HEK293T (cell line): ENCODE data around the gene RPUSD3.
"Not testable (repeated sequence)": the region's sequence is repeated elsewhere in the genome, so short reads cannot be mapped to it uniquely, and the experiment has no call there.

Experiments
- CTCF ChIA-PET: fragments of 350-600 bp; formaldehyde crosslinking; extraction: SDS; loops from one replicate; lab custom pipeline; 2021; ENCODE audit warnings: antibody characterized with exemption, inconsistent platforms; lab: Yijun Ruan, JAX
- POLR2A ChIA-PET: fragments of 350-600 bp; formaldehyde crosslinking; extraction: SDS; loops from one replicate; lab custom pipeline; 2020; ENCODE audit warnings: antibody characterized with exemption, inconsistent platforms; lab: Yijun Ruan, JAX
- DNase-seq: peaks from one replicate; pipeline ENCODE4 v3.0.0; 2012; ENCODE audit warnings: mixed read lengths; ENCODE audit errors: extremely low spot score
- ARNT ChIP-seq: fragments of 450-650 bp; IDR thresholded peaks from 2 replicates; pipeline ENCODE4 v1.6.1; 2017; ENCODE audit warnings: mild to moderate bottlenecking
- BHLHE40 ChIP-seq: fragments of 450-650 bp; IDR thresholded peaks from 2 replicates; pipeline ENCODE4 v1.6.1; 2016; ENCODE audit warnings: mild to moderate bottlenecking, moderate library complexity, borderline replicate concordance
- CTBP1 ChIP-seq: fragments of 450-650 bp; IDR thresholded peaks from 2 replicates; pipeline ENCODE4 v1.6.1; 2016; ENCODE audit warnings: borderline replicate concordance
- ELF4 ChIP-seq: fragments of 450-650 bp; IDR thresholded peaks from 2 replicates; pipeline ENCODE4 v1.6.1; 2017; ENCODE audit warnings: antibody characterized with exemption
- FOXA1 ChIP-seq: fragments of 450-650 bp; IDR thresholded peaks from 2 replicates; pipeline ENCODE4 v1.6.1; 2016; ENCODE audit warnings: mild to moderate bottlenecking
- FOXK2 ChIP-seq: fragments of 450-650 bp; IDR thresholded peaks from 2 replicates; pipeline ENCODE4 v1.6.1; 2016; ENCODE audit warnings: mild to moderate bottlenecking
- FOXM1 ChIP-seq: fragments of 450-650 bp; IDR thresholded peaks from 2 replicates; pipeline ENCODE4 v1.6.1; 2017; ENCODE audit warnings: mild to moderate bottlenecking, borderline replicate concordance
- HDGF ChIP-seq: fragments of 450-650 bp; IDR thresholded peaks from 2 replicates; pipeline ENCODE4 v1.6.1; 2017; ENCODE audit warnings: antibody characterized with exemption, borderline replicate concordance
- L3MBTL2 ChIP-seq: fragments of 450-650 bp; conservative IDR thresholded peaks from 2 replicates; pipeline ENCODE4 v1.6.1; 2016; ENCODE audit warnings: mild to moderate bottlenecking
- LEF1 ChIP-seq: fragments of 450-650 bp; IDR thresholded peaks from 2 replicates; pipeline ENCODE4 v1.6.1; 2017; ENCODE audit warnings: mild to moderate bottlenecking, borderline replicate concordance
- NFRKB ChIP-seq: fragments of 450-650 bp; IDR thresholded peaks from 2 replicates; pipeline ENCODE4 v1.6.1; 2016; ENCODE audit warnings: mild to moderate bottlenecking, moderate library complexity
- SP1 ChIP-seq: fragments of 450-650 bp; IDR thresholded peaks from 2 replicates; pipeline ENCODE4 v1.6.1; 2017
- SUZ12 ChIP-seq: fragments of 450-650 bp; IDR thresholded peaks from 2 replicates; pipeline ENCODE4 v1.6.1; 2016; ENCODE audit warnings: mild to moderate bottlenecking
- TARDBP ChIP-seq: fragments of 450-650 bp; IDR thresholded peaks from 2 replicates; pipeline ENCODE4 v1.6.1; 2016
- ZNF384 ChIP-seq: fragments of 450-650 bp; IDR thresholded peaks from 2 replicates; pipeline ENCODE4 v1.6.1; 2016
- TF ChIP-seq, protein P1 (sequence below): fragments of 450-650 bp; IDR thresholded peaks from 2 replicates; pipeline ENCODE4 v1.6.1; 2016

Gene RPUSD3

DNA sequence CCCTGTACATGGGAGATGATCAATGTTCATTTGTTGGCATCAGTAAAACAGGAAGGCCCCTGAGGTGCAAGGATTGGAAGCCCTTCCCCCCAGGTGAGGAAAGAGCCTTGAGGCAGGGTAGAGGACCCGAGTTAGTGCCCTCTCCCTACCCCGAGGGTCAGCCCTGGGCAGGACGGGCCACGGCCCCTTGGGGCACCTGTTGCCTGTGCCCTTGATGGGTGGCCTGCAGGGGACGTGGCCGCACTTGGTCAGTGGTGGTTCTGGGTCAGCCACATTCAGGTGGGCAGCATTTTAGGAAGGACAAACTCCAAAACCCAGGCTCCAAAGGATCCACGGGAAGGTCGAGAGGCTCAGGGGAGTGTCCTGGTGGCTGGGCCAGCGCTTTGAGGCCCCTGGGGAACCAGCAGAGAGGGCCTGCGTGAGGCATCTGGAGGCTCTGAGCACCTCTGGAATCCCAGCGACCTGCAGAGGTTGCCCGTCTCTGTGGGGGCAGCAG is 15.8 kb upstream of the RPUSD3 start:
- TF ChIP-seq ARNT = no peak
- TF ChIP-seq L3MBTL2 = no peak
- TF ChIP-seq, protein P1, sequence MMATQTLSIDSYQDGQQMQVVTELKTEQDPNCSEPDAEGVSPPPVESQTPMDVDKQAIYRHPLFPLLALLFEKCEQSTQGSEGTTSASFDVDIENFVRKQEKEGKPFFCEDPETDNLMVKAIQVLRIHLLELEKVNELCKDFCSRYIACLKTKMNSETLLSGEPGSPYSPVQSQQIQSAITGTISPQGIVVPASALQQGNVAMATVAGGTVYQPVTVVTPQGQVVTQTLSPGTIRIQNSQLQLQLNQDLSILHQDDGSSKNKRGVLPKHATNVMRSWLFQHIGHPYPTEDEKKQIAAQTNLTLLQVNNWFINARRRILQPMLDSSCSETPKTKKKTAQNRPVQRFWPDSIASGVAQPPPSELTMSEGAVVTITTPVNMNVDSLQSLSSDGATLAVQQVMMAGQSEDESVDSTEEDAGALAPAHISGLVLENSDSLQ = no peak
- TF ChIP-seq HDGF = no peak
- TF ChIP-seq SP1 = no peak
- TF ChIP-seq ELF4 = no peak
- TF ChIP-seq LEF1 = no peak
- no peak for TF ChIP-seq ZNF384
- no peak for TF ChIP-seq NFRKB
- TF ChIP-seq TARDBP = no peak
- no peak for TF ChIP-seq BHLHE40
- no peak for TF ChIP-seq FOXK2
- TF ChIP-seq SUZ12 = no peak
- no peak for TF ChIP-seq FOXM1
- no peak for TF ChIP-seq FOXA1
- no peak for TF ChIP-seq CTBP1
- POLR2A ChIA-PET = no interaction called here
- no peak for DNase-seq
- CTCF ChIA-PET = no interaction called here

DNA sequence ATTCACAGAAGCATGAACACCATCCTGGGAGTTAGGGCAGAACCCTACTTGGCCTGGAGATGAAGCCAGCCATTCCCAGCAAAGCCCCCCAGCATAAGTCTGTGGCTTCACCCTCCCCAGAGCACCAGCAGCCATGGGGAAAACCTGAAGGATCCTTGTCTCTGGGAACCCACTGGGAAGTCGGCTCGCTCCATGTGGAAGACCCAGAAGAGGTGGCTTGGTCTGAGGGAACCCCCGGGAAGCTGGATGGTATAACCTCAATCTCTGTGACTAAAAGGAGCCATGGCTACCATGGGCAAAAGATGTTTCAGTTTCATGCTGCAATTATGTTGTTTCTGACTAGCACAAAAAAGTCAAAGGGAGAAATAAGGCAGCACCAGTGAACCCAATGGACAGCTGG is 11.8 kb upstream of the RPUSD3 start:
- CTCF ChIA-PET = no interaction called here
- TF ChIP-seq SUZ12 = no peak
- POLR2A ChIA-PET = no interaction called here
- no peak for DNase-seq

DNA sequence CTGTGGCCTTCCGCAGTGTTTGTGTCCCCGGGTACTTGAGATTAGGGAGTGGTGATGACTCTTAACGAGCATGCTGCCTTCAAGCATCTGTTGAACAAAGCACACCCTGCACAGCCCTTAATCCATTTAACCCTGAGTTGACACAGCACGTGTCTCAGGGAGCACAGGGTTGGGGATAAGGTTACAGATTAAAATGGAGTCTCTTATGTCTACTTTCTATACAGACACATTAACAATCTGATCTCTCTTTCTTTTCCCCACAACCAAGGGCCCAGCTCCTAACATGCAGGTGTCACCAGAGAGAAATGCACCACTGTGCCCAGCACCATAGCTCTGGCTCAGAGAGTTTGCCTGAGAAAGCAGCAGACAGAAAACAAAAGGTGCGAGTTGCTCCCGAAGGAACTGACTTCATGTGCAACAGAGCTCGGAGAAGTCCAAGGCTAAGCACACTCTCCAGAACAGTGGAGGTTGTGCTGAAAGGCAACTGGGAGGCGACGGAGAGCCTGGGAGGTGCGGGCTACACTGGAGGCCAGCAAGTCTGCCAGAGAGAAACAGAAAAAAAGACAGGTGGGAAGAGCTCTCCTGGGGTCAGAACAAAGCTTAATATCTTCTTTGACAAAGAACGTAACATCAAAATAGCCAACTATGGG is 10.6 kb upstream of the RPUSD3 start:
- ChIA-PET POLR2A (interaction anchor here (0.6 kb wide), 1 partner anchor 259 kb away, joined by 3 read pairs; no protein-coding TSS in a partner anchor), CTCF (interaction anchor here (0.6 kb wide), 1 partner anchor 15 kb away, joined by 3 read pairs; no protein-coding TSS in a partner anchor)
- not testable (repeated sequence) for DNase-seq

DNA sequence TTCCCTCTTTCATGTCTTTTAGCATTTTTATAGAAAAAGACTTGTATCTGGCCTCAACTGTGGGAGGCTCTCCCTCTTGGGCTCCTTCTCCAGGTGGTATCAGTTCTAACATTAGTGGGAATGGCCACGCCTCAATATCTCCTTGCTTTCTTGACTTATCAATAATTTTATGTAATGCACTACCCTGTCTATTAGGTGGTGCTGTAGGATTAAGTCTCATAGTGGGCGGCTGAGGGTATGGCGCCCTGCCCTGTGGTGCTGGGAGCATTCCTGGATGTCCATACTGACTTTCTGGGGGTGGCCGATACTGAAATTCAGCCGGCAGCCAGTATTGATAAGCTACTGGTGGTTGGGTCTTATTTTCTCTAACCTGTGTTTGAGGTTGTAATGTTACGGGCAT is 8.7 kb upstream of the RPUSD3 start:
- POLR2A ChIA-PET = no interaction called here
- CTCF ChIA-PET = no interaction called here
- DNase-seq = no peak
- no peak for TF ChIP-seq BHLHE40

DNA sequence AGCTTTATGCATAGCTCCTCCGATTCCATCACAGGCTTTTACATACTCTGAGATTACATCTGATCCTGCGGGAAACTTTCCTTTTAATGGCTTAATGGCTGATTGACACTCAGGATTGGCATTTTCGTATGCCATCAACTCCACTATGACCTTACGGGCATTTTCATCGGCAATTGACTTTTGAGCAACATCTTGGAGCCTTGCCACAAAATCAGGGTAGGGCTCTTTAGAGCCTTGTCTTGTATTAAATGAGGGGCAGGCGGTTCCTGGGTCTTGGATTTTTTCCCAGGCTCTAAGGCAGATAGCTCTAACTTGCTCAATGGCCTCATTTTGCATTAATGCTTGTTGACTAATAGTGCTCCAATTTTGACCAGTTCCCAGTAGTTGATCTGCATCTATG is 8.1 kb upstream of the RPUSD3 start:
- CTCF ChIA-PET = not testable (repeated sequence)

DNA sequence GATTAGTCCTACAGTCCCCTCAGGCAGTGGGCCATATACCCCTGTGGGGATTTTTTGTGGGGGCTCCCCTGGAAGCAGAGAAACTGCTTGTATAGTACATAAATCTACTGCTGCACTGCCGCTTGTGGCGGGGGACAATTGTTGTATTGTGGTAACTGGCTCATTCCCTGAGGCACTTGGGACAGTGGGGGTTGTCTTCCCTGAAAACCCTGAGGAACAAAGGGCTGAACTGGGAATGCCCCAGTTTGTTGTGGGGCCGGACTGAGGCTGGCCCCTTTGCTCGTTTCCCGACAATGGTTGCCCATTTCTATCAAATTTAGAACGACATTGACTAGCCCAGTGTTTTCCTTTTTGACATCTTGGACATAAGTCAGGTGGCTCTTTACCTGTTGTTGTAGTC is 7.6 kb upstream of the RPUSD3 start:
- DNase-seq, POLR2A ChIA-PET, CTCF ChIA-PET: not testable (repeated sequence)

More for the DNA sequence above, 8.1 kb upstream of the RPUSD3 start:
- DNase-seq, POLR2A ChIA-PET: not testable (repeated sequence)

DNA sequence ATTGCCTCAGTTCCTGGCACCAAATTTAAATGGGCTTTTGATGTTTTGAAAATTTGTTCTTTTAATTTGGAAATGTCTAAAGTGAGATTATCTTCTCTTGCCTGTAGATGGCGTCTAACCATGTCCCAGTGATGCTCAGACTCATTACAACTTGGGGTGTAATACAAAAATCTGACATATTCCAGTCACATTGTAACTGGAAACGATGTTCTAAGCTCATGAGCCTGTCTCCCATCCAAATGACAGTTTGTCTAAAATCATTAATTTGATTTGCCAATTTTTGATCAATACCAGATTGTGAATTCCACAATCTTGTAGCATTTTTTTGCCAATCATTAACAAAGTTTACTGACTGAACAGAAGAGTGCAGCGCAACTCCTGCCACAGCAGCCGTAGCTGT is 5.1 kb upstream of the RPUSD3 start:
- POLR2A ChIA-PET, DNase-seq, CTCF ChIA-PET: not testable (repeated sequence)

DNA sequence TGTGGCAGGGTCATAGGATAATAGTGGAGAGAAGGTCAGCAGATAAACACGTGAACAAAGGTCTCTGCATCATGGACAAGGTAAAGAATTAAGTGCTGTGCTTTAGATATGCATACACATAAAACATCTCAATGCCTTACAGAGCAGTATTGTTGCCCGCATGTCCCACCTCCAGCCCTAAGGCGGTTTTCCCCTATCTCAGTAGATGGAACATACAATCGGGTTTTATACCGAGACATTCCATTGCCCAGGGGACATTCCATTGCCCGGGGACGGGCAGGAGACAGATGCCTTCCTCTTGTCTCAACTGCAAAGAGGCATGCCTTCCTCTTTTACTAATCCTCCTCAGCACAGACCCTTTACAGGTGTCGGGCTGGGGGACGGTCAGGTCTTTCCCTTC is 4.1 kb upstream of the RPUSD3 start:
- CTCF ChIA-PET, POLR2A ChIA-PET, DNase-seq: not testable (repeated sequence)

DNA sequence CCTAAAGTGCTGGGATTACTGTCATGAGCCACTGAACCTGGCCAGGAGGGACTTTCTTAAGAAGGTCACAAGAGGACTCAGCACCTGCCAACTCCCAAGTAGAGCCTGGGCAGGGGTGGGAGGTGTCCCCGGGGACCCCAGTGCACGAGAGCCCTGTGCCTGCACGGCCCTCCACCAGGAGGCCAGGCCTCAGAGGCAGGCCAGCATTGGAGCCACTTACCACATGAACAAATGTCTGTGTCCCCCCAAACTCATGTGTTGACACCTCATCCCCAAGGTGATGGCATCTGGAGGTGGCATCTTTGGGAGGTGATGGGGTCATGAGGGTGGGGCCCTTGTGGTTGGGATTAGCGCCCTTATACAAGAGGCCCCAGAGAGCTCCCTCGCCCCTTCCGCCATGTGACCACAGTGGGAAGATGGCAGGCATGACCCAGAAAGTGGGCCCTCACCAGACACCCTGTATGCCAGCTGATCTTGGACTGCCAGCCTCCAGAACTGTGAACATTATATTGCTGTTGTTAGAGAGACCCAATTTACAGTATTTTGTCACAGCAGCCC is 3.2 kb upstream of the RPUSD3 start:
- TF ChIP-seq ZNF384 (no peak), ELF4 (no peak), LEF1 (no peak), FOXK2 (no peak), FOXM1 (no peak), BHLHE40 (no peak), FOXA1 (no peak), SP1 (no peak), HDGF (no peak), SUZ12 (no peak), TARDBP (no peak)
- POLR2A ChIA-PET = no interaction called here
- CTCF ChIA-PET = no interaction called here

More for the DNA sequence above, 3.2 kb upstream of the RPUSD3 start:
- DNase-seq = no peak
